OCI-LY7 (cell line): Measurements from ENCODE around the gene ANKRD62.

ENCODE experiments used
- EZH2phosphoT487 ChIP-seq: fragments of 200-600 bp; sonication (generic); IDR thresholded peaks from 2 replicates; pipeline ENCODE4 v1.6.1; 2018; ENCODE audit warnings: low read depth, borderline replicate concordance, mild to moderate bottlenecking, mixed run types, antibody characterized with exemption, low read length, moderate library complexity, mixed read lengths
- TF ChIP-seq, protein P1 (sequence below): fragments of 200-600 bp; sonication (generic); conservative IDR thresholded peaks from 2 replicates; pipeline ENCODE4 v1.5.1; 2014; ENCODE audit warnings: mild to moderate bottlenecking, antibody characterized with exemption, low read length, moderate library complexity, mixed read lengths

DNA sequence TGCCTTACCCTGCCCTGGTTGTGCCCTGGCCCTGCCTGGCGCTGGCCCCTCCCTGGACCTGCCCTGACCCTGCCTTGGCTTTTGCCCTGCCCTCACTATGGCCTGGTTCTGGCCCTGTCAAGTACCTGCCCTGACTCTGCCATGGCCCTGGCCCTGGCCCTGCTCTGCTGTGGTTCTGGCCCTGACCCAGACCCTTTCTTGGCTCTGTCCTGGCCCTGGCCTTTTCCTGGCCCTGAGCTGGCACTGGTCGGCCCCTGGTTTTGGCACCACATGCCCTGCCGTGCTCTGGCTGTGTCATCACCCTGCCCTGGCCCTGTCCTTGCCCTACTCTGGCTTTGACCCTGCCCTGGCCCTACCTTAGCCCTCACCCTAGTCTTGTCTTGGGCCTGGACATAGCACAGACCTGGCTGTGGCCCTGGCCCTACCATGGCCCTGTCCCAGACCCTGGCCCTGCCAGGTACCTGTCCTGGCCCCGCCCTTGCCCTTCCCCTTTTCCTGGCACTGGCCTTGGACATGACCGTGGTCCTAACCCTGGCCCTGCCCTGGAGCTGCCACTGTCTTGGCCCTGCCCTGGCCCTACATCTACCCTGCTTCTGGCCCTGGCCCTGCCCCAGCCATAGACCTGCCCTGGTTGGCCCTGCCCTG lies 4.8 kb upstream of the ANKRD62 start:
- TF ChIP-seq, protein P1, sequence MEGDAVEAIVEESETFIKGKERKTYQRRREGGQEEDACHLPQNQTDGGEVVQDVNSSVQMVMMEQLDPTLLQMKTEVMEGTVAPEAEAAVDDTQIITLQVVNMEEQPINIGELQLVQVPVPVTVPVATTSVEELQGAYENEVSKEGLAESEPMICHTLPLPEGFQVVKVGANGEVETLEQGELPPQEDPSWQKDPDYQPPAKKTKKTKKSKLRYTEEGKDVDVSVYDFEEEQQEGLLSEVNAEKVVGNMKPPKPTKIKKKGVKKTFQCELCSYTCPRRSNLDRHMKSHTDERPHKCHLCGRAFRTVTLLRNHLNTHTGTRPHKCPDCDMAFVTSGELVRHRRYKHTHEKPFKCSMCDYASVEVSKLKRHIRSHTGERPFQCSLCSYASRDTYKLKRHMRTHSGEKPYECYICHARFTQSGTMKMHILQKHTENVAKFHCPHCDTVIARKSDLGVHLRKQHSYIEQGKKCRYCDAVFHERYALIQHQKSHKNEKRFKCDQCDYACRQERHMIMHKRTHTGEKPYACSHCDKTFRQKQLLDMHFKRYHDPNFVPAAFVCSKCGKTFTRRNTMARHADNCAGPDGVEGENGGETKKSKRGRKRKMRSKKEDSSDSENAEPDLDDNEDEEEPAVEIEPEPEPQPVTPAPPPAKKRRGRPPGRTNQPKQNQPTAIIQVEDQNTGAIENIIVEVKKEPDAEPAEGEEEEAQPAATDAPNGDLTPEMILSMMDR = no peak
- no peak for TF ChIP-seq EZH2phosphoT487
